Suprapubic skin (tissue), 4 donors: Measurements from ENCODE around the gene LMAN1L. TPM values are rescaled to one million over a fixed set of nuclear protein-coding genes. Genes with fewer than 3 reads are reported as not detected.

Experiments
- DNase-seq, 2 donors: peaks; one replicate each; pipeline ENCODE4 v3.0.0-alpha.2; 2019; ENCODE audit warnings: low spot score in 2 of 2
- H3K27ac ChIP-seq: fragments of 200-600 bp; sonication (generic); one replicate; pipeline ENCODE4 v1.5.1; 2019
- H3K27me3 ChIP-seq: fragments of 200-600 bp; sonication (generic); one replicate; pipeline ENCODE4 v1.5.1; 2019
- H3K36me3 ChIP-seq: fragments of 200-600 bp; sonication (generic); one replicate; pipeline ENCODE4 v1.5.1; 2019
- H3K4me1 ChIP-seq: fragments of 200-600 bp; sonication (generic); one replicate; pipeline ENCODE4 v1.5.1; 2019
- H3K4me3 ChIP-seq: fragments of 200-600 bp; sonication (generic); one replicate; pipeline ENCODE4 v1.5.1; 2019; ENCODE audit warnings: mild to moderate bottlenecking
- H3K9me3 ChIP-seq: fragments of 200-600 bp; sonication (generic); one replicate; pipeline ENCODE4 v1.5.1; 2019
- CTCF ChIP-seq, 2 donors: fragments of 200-600 bp in 1 of 2; fragments of 450-650 bp in 1 of 2; sonication (generic) in 1 of 2; IDR thresholded peaks; one replicate each; pipeline ENCODE4 v1.5.1; 2016 to 2019; ENCODE audit warnings: antibody characterized with exemption in 2 of 2, mild to moderate bottlenecking in 1 of 2, moderate library complexity in 1 of 2
- EP300 ChIP-seq: sonication (generic); formaldehyde crosslinking; IDR thresholded peaks from one replicate; pipeline ENCODE4 v1.6.1; 2017; ENCODE audit warnings: antibody characterized with exemption
- POLR2A ChIP-seq, 2 donors: fragments of 450-650 bp; IDR thresholded peaks; one replicate each; pipeline ENCODE4 v1.6.1; 2017; ENCODE audit warnings: antibody characterized with exemption in 2 of 2, mild to moderate bottlenecking in 2 of 2, moderate library complexity in 2 of 2
- POLR2AphosphoS5 ChIP-seq, 3 donors: sonication (generic); formaldehyde crosslinking; IDR thresholded peaks; one replicate each; pipeline ENCODE4 v1.6.1; 2017; ENCODE audit warnings: antibody characterized with exemption in 3 of 3
- WGBS: methylation state at CpG from one replicate; pipeline ENCODE4 v1.1.5; 2018; 5-methylcytosine and 5-hydroxymethylcytosine counted together
- total RNA-seq, 4 donors: library from RNA; depleted of rRNA; stranded (reverse); fragments of >200 nt; gene quantifications; one replicate each; pipeline ENCODE4 v1.1.0, GENCODE V29; 2016

The LMAN1L gene
- total RNA-seq, 4 donors from 2014 or later, result 0.42 TPM; not detected in 3

- WGBS, result 76% methylated on average over 6 of the region's 6 CpGs
- peaks cover 70% of the 10 kb centered on the region for H3K4me1 ChIP-seq
- TF ChIP-seq POLR2A (IDR thresholded peaks at IDR 0.05) (no peak), CTCF (IDR thresholded peaks at IDR 0.05) (no peak), EP300 (no peak), POLR2AphosphoS5 (IDR thresholded peaks at IDR 0.05) (no peak)
- no peaks in the 10 kb centered on the region for H3K9me3 ChIP-seq
- no peaks in the 10 kb centered on the region for H3K36me3 ChIP-seq
- no peak overlapping the region for H3K27ac ChIP-seq
- DNase-seq, result no peak
- H3K27me3 ChIP-seq, result no peaks in the 10 kb centered on the region
- H3K4me3 ChIP-seq, result no peak overlapping the region
Measured at GRCh38 chr15:74864296-74864695, 51.7 kb downstream of the LMAN1L start.

- TF ChIP-seq EP300 (no peak), POLR2AphosphoS5 (IDR thresholded peaks at IDR 0.05) (no peak), CTCF (IDR thresholded peaks at IDR 0.05) (no peak), POLR2A (IDR thresholded peaks at IDR 0.05) (no peak)
- Histone ChIP-seq H3K4me3 (no peak overlapping the region), H3K27ac (peak overlapping the region; percentile 9), H3K27me3 (no peaks in the 10 kb centered on the region), H3K4me1 (peaks cover 73% of the 10 kb centered on the region), H3K9me3 (no peaks in the 10 kb centered on the region), H3K36me3 (no peaks in the 10 kb centered on the region)
- 56% methylated on average over 2 of the region's 2 CpGs for WGBS
- no peak for DNase-seq
Measured at GRCh38 chr15:74865316-74865715, 52.7 kb downstream of the LMAN1L start.

DNA sequence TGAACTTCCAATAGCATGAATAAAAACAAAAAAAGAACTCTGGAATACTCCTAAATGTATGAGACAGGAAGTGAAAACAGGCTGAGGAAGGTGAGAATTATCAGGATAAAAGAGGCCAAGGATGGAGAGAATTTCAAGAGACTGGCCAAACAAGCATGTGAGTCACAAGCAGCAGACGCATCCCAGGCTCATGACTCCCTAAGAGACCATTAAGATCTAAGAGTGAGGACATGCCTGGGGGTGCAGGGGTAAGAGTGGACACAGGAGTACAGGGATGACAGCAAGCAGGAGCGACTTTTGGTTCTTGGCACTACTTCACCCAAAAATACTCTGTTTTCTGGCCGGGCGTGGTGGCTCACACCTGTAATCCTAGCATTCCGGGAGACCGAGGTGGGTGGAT is 53.5 kb downstream of the LMAN1L start:
- no peak overlapping the region for H3K4me3 ChIP-seq
- H3K27me3 ChIP-seq, result no peaks in the 10 kb centered on the region
- TF ChIP-seq POLR2A (IDR thresholded peaks at IDR 0.05) (no peak), POLR2AphosphoS5 (IDR thresholded peaks at IDR 0.05) (no peak), EP300 (no peak), CTCF (IDR thresholded peaks at IDR 0.05) (no peak)
- H3K36me3 ChIP-seq, result no peaks in the 10 kb centered on the region
- WGBS, result 57% methylated on average over 6 of the region's 6 CpGs
- H3K9me3 ChIP-seq, result no peaks in the 10 kb centered on the region
- H3K27ac ChIP-seq, result peak overlapping the region; percentile 74
- no peak for DNase-seq
- H3K4me1 ChIP-seq, result peaks cover 81% of the 10 kb centered on the region

GRCh38 chr15:74867466-74868038 is 54.9 kb downstream of the LMAN1L start:
- Histone ChIP-seq H3K27me3 (no peaks in the 10 kb centered on the region), H3K27ac (peak overlapping the region; percentile 72), H3K9me3 (no peaks in the 10 kb centered on the region), H3K4me3 (no peak overlapping the region), H3K4me1 (peaks cover 96% of the 10 kb centered on the region), H3K36me3 (no peaks in the 10 kb centered on the region)
- no peak for TF ChIP-seq EP300
- TF ChIP-seq CTCF (IDR thresholded peaks at IDR 0.05), result no peak
- TF ChIP-seq POLR2A (IDR thresholded peaks at IDR 0.05), result no peak
- TF ChIP-seq POLR2AphosphoS5 (IDR thresholded peaks at IDR 0.05), result no peak
- DNase-seq, result no peak
- WGBS, result 18% methylated on average over 1 of the region's 1 CpG

DNA sequence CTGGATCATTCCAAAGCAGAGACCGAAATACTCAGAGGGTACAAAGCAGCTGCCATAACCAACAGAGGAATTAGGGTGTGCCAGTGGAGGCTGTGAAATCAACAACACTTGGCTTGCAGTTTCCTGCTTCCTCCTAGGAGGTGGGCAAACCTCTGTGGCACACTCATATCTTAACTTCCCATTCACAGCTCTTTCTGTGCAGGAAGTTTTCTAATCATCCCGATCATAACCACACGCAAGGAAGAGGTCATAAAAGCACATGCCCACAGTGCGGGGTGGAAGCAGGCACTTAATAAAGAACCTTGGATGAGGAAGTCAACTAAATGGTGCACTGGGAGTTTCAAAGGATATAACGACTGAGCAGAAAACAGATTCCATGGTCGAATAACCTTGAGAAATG is 55.4 kb downstream of the LMAN1L start:
- Histone ChIP-seq H3K27me3 (no peaks in the 10 kb centered on the region), H3K9me3 (no peaks in the 10 kb centered on the region), H3K4me3 (no peak overlapping the region), H3K36me3 (no peaks in the 10 kb centered on the region), H3K27ac (peak overlapping the region; percentile 72), H3K4me1 (peaks cover 96% of the 10 kb centered on the region)
- 64% methylated on average over 6 of the region's 6 CpGs for WGBS
- TF ChIP-seq POLR2AphosphoS5 (IDR thresholded peaks at IDR 0.05) (no peak), CTCF (IDR thresholded peaks at IDR 0.05) (no peak)
- no peak for DNase-seq
